A549 (cell line): ENCODE measurements around the gene CBX5. TPM values are rescaled to one million over a fixed set of nuclear protein-coding genes. Genes with fewer than 3 reads are reported as not detected.

ENCODE experiments used
- ATAC-seq, 2 experiments: fragments of 200-7000 bp in 1 of 2; fragments of >200 bp in 1 of 2; cut with Nextera tagmentation in 1 of 2; cut with Tn5 transposase in 1 of 2; 3 replicates each; pipeline versions ENCODE4 v1.8.0 to v1.9.1; 2018 to 2020; ENCODE audit warnings: mild to moderate bottlenecking in 1 of 2, moderate library complexity in 1 of 2
- CTCF ChIA-PET: fragments of 300-600 bp; sonication (Branson Sonifier 250); formaldehyde crosslinking; extraction: SDS; loops from one replicate; lab custom pipeline; 2021; ENCODE audit warnings: antibody characterized with exemption, inconsistent platforms; lab: Yijun Ruan, JAX
- POLR2A ChIA-PET: fragments of 350-600 bp; formaldehyde crosslinking; extraction: SDS; loops from one replicate; lab custom pipeline; 2021; ENCODE audit warnings: antibody characterized with exemption, inconsistent platforms; lab: Yijun Ruan, JAX
- DNase-seq, 2 experiments: peaks; one replicate each; pipeline versions ENCODE4 v3.0.0 to v3.0.0-alpha.2; 2011 to 2016; ENCODE audit warnings: low read depth in 1 of 2, low spot score in 1 of 2
- FAIRE-seq: peaks from 2 replicates; lab custom pipeline; 2011; peaks lifted over from hg19 to GRCh38; lab: Jason Lieb, UNC
- H3K27ac ChIP-seq, 2 experiments: fragments of >200 bp; sonication (Bioruptor Twin); formaldehyde crosslinking; 3 replicates each; pipeline ENCODE4 v1.5.1; 2016 to 2017
- H3K4me1 ChIP-seq: fragments of >200 bp; sonication (Bioruptor Twin); formaldehyde crosslinking; 3 replicates; pipeline ENCODE4 v1.6.1; 2016
- H3K4me2 ChIP-seq: fragments of >200 bp; sonication (Bioruptor Twin); formaldehyde crosslinking; 3 replicates; pipeline ENCODE4 v1.6.1; 2016
- H3K4me3 ChIP-seq: fragments of >200 bp; sonication (Bioruptor Twin); formaldehyde crosslinking; 3 replicates; pipeline ENCODE4 v1.5.1; 2016
- H3K9me3 ChIP-seq: fragments of >200 bp; sonication (Bioruptor Twin); formaldehyde crosslinking; 3 replicates; pipeline ENCODE4 v1.6.1; 2016
- CHD2 ChIP-seq: fragments of 150-350 bp; IDR thresholded peaks from 2 replicates; pipeline ENCODE4 v1.6.1; 2014; ENCODE audit warnings: low read length; ENCODE audit not compliant: partially characterized antibody
- FOSL2 ChIP-seq, 2 experiments: fragments of 450-650 bp in 1 of 2; fragments of >200 bp in 1 of 2; sonication (Bioruptor Twin) in 1 of 2; formaldehyde crosslinking; IDR thresholded peaks; 2 replicates each; pipeline versions ENCODE4 v1.5.0 to v1.6.1; 2016 to 2020; ENCODE audit warnings: mild to moderate bottlenecking in 1 of 2, moderate library complexity in 1 of 2
- FOXS1 ChIP-seq: fragments of 250-450 bp; sonication (Bioruptor Pico); IDR thresholded peaks from 2 replicates; pipeline ENCODE4 v1.5.0; 2020; ENCODE audit warnings: mild to moderate bottlenecking, moderate library complexity
- HEYL ChIP-seq: fragments of 250-450 bp; sonication (Bioruptor Pico); IDR thresholded peaks from 2 replicates; pipeline ENCODE4 v1.8.0; 2021; ENCODE audit warnings: mild to moderate bottlenecking, moderate library complexity
- KDM5A ChIP-seq: fragments of 200-600 bp; sonication (generic); IDR thresholded peaks from 2 replicates; pipeline ENCODE4 v1.6.1; 2016; ENCODE audit warnings: antibody characterized with exemption, mild to moderate bottlenecking
- MAX ChIP-seq: IDR thresholded peaks from 2 replicates; pipeline ENCODE4 v1.6.1; 2012
- MAZ ChIP-seq: fragments of 150-350 bp; IDR thresholded peaks from 2 replicates; pipeline ENCODE4 v1.6.1; 2014; ENCODE audit warnings: antibody characterized with exemption, low read depth, low read length, borderline replicate concordance
- RAD21 ChIP-seq, 2 experiments: fragments of >200 bp in 1 of 2; sonication (Bioruptor Twin) in 1 of 2; formaldehyde crosslinking in 1 of 2; IDR thresholded peaks in 1 of 2; conservative IDR thresholded peaks in 1 of 2; 2 replicates in 1 of 2; 3 replicates in 1 of 2; pipeline ENCODE4 v1.6.1; 2012 to 2018; ENCODE audit warnings: inconsistent platforms in 1 of 2
- RFX5 ChIP-seq: fragments of 450-650 bp; IDR thresholded peaks from 2 replicates; pipeline ENCODE4 v1.7.1; 2014; ENCODE audit warnings: antibody characterized with exemption, mild to moderate bottlenecking, moderate library complexity
- RNF2 ChIP-seq: fragments of 200-600 bp; sonication (generic); IDR thresholded peaks from 2 replicates; pipeline ENCODE4 v1.6.1; 2016; ENCODE audit warnings: low read depth, mild to moderate bottlenecking, antibody characterized with exemption, moderate library complexity, borderline replicate concordance
- SREBF2 ChIP-seq: fragments of 450-650 bp; IDR thresholded peaks from 2 replicates; pipeline ENCODE4 v1.6.1; 2014; ENCODE audit warnings: mild to moderate bottlenecking, moderate library complexity
- WGBS: methylation state at CpG from one replicate; pipeline ENCODE4 v1.1.6; 2017; ENCODE audit errors: missing lambda C conversion rate; 5-methylcytosine and 5-hydroxymethylcytosine counted together
- polyA plus RNA-seq, 4 experiments: library from polyadenylated mRNA; depleted of rRNA in 3 of 4; stranded (reverse); fragments of >200 nt; fragmentation: RNase III in 1 of 4; extraction: RNeasy Plus Mini Kit Qiagen cat#74134 plus additional on column Dnase treatment in 1 of 4; gene quantifications; 2 replicates in 3 of 4; 3 replicates in 1 of 4; pipeline ENCODE4 v1.2.3, GENCODE V29; 2011 to 2017
- TF ChIP-seq, protein P1 (sequence below): fragments of >200 bp; sonication (Bioruptor Twin); formaldehyde crosslinking; IDR thresholded peaks from 3 replicates; pipeline ENCODE4 v1.5.1; 2016
- TF ChIP-seq, protein P2 (sequence below): fragments of 250-450 bp; sonication (Bioruptor Pico); IDR thresholded peaks from 2 replicates; pipeline ENCODE4 v1.5.0; 2021; ENCODE audit warnings: mild to moderate bottlenecking, moderate library complexity, borderline replicate concordance

CBX5 gene
- polyA plus RNA-seq, 2 of the 4 experiments (the other 2 are of a cell fraction): 39.5 to 129 TPM

DNA sequence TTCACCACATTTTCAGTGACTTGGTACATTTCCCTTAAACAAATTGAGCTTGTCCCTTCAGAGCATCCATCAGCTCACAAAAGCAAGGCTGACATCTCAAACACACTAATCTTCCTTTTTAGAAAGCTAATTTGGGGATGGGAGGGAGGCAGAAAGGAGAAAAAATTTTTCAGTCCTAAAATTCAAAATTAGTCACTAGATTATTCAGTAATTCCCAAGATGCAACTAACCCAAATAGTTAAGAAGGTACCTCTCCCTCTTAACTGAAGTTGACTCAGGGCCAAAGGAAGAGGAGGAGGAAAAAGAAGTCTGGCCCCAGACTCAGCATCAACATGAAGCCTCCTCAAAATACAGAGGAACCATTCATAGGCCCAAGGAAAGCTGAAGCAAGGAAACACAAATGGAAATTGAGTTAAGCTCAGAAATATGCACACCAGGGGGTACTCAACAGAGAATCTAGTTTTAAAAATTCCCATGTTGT lies 21.7 kb downstream of the CBX5 start:
- POLR2A ChIA-PET: interaction anchor here (3.8 kb wide), 1 partner anchor 21 kb away, joined by 36 read pairs; the partner anchor contains the start of genes CBX5 and HNRNPA1
- Histone ChIP-seq H3K4me2 (peak overlapping the region; percentile 89), H3K4me3 (peak overlapping the region; percentile 34; the same call in 2 of the 3 replicates), H3K27ac (peak overlapping the region; percentile 79 to 95), H3K4me1 (peaks cover 53% of the 10 kb centered on the region), H3K9me3 (no peaks in the 10 kb centered on the region)
- ATAC-seq (no peak), DNase-seq (no peak), FAIRE-seq (no peak)
- TF ChIP-seq MAX: no peak
- no peak for TF ChIP-seq KDM5A
- TF ChIP-seq, protein P1, sequence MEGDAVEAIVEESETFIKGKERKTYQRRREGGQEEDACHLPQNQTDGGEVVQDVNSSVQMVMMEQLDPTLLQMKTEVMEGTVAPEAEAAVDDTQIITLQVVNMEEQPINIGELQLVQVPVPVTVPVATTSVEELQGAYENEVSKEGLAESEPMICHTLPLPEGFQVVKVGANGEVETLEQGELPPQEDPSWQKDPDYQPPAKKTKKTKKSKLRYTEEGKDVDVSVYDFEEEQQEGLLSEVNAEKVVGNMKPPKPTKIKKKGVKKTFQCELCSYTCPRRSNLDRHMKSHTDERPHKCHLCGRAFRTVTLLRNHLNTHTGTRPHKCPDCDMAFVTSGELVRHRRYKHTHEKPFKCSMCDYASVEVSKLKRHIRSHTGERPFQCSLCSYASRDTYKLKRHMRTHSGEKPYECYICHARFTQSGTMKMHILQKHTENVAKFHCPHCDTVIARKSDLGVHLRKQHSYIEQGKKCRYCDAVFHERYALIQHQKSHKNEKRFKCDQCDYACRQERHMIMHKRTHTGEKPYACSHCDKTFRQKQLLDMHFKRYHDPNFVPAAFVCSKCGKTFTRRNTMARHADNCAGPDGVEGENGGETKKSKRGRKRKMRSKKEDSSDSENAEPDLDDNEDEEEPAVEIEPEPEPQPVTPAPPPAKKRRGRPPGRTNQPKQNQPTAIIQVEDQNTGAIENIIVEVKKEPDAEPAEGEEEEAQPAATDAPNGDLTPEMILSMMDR: no peak
- no peak for TF ChIP-seq SREBF2
- TF ChIP-seq FOSL2 (IDR thresholded peaks at IDR 0.05): no peak
- no peak for TF ChIP-seq FOSL2 (CRISPR knock-in tag; IDR thresholded peaks at IDR 0.05)
- no peak for TF ChIP-seq RFX5
- TF ChIP-seq CHD2: no peak
- no peak for TF ChIP-seq MAZ
- no peak for TF ChIP-seq HEYL
- TF ChIP-seq, protein P2, sequence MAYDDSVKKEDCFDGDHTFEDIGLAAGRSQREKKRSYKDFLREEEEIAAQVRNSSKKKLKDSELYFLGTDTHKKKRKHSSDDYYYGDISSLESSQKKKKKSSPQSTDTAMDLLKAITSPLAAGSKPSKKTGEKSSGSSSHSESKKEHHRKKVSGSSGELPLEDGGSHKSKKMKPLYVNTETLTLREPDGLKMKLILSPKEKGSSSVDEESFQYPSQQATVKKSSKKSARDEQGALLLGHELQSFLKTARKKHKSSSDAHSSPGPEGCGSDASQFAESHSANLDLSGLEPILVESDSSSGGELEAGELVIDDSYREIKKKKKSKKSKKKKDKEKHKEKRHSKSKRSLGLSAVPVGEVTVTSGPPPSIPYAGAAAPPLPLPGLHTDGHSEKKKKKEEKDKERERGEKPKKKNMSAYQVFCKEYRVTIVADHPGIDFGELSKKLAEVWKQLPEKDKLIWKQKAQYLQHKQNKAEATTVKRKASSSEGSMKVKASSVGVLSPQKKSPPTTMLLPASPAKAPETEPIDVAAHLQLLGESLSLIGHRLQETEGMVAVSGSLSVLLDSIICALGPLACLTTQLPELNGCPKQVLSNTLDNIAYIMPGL: no peak
- CTCF ChIA-PET: interaction anchor here (0.6 to 2.5 kb wide), 12 partner anchors 9 to 252 kb away, joined by 3 to 10 read pairs (median 4); partner anchors contain the start of gene COPZ1

GRCh38 chr12:54257332-54257731 lies 22.6 kb downstream of the CBX5 start:
- FAIRE-seq (no peak), DNase-seq (no peak), ATAC-seq (no peak)
- Histone ChIP-seq H3K4me1 (peaks cover 44% of the 10 kb centered on the region), H3K27ac (peak overlapping the region in 1 of 2 experiments; percentile 95; a peak in 4 of 6 replicates), H3K4me2 (peak overlapping the region; percentile 89; the same call in 1 of the 3 replicates), H3K9me3 (no peaks in the 10 kb centered on the region), H3K4me3 (no peak overlapping the region)
- CTCF ChIA-PET: interaction anchor here (2.5 kb wide), 1 partner anchor 43 kb away, joined by 6 read pairs; no protein-coding TSS in a partner anchor
- WGBS: 96% methylated on average over 8 of the region's 8 CpGs
- TF ChIP-seq FOXS1 (CRISPR knock-in tag): no peak
- POLR2A ChIA-PET: interaction anchor here (3.8 kb wide), 1 partner anchor 22 kb away, joined by 36 read pairs; the partner anchor contains the start of genes CBX5 and HNRNPA1

GRCh38 chr12:54253240-54253639 lies 26.7 kb downstream of the CBX5 start:
- Histone ChIP-seq H3K4me3 (no peak overlapping the region), H3K4me1 (peaks cover 9% of the 10 kb centered on the region), H3K9me3 (no peaks in the 10 kb centered on the region), H3K27ac (no peak overlapping the region), H3K4me2 (no peak overlapping the region)
- TF ChIP-seq RAD21 (conservative IDR thresholded peaks at IDR 0.05 in 1 of 2, IDR thresholded peaks at IDR 0.05 in 1 of 2) (no peak), RNF2 (no peak)
- no peak for FAIRE-seq
- WGBS: 88% methylated on average over 4 of the region's 4 CpGs
- no peak for DNase-seq
- ChIA-PET CTCF (interaction anchor here (0.6 to 3.6 kb wide), 15 partner anchors 8 to 115 kb away, joined by 3 to 50 read pairs (median 4); partner anchors contain the start of genes CBX5 and COPZ1), POLR2A (interaction anchor here (1.5 to 2.4 kb wide), 2 partner anchors 27 kb away, joined by 10 to 23 read pairs; partner anchors contain the start of genes CBX5 and HNRNPA1)
- ATAC-seq: no peak
